H54 (cell line): ENCODE data around the gene PJVK.
A peak's percentile ranks its signal among the peaks of the same experiment; 100 is the strongest.

Source experiments
- DNase-seq: peaks from one replicate; pipeline ENCODE4 v3.0.0; 2011; ENCODE audit warnings: low spot score, mixed read lengths; ENCODE audit not compliant: insufficient read length
- FAIRE-seq: peaks from 3 replicates; lab custom pipeline; 2011; peaks lifted over from hg19 to GRCh38; lab: Jason Lieb, UNC
- POLR2A ChIP-seq: IDR thresholded peaks from 2 replicates; pipeline ENCODE4 v1.6.1; 2011; ENCODE audit warnings: low read depth, mild to moderate bottlenecking, low read length

The PJVK gene

DNA sequence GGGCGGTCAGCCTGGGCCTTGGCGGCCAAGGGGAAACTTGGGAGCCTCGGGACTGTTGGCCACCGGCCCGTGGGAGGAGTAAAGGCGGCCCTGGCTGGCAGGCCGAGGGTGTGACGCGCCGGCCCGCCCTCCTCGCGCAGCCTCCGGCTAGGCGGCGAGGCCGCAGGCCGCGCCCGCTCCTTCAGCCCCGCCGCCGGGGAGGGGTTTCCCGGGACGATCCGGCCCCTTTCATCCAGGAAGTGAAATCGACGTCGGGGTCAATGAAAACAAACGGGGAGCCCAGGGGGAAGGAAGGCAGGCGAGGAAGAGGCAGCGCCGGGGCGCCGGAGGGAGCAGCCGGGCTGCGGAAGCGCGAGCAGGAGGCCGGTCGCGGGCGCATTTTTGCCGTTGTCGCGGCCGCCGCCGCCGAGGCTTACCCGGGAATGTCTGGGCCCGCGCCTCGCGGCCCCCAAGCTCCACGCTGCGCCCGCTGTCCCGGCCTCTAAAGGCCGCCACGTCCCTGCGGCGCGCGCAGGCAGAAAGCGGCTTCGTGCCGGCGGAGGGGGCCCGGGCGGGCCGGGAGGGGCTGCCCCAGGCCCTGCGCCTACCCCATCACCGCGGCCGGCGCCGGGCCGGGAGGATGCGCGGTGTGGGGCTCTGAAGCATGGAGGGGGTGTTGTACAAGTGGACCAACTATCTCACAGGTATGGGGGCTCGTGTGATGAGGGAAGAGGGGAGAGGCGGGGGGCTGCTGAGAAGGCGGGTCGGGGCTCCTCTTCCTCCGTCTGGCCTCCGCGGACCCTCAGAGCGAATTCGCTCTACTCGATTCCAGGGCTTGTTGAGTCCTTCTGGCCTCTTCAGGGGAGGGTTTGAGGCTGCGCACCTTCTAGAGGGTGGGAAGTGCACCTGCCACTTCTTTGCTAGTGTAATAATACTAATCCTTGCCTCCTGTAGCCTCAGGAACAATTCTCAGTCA, 29.3 kb downstream of the PJVK start, which contains the start of gene PLEKHA3:
Gene PLEKHA3, plus strand, starts transcription at position 231 of the 955 bp plus-strand sequence. Its CDS starts 413 bp downstream, at position 644.
- peak; percentile 39; the same call in 1 of the 2 replicates for TF ChIP-seq POLR2A
- DNase-seq = peak; percentile 91
- peak; percentile 81 for FAIRE-seq

DNA sequence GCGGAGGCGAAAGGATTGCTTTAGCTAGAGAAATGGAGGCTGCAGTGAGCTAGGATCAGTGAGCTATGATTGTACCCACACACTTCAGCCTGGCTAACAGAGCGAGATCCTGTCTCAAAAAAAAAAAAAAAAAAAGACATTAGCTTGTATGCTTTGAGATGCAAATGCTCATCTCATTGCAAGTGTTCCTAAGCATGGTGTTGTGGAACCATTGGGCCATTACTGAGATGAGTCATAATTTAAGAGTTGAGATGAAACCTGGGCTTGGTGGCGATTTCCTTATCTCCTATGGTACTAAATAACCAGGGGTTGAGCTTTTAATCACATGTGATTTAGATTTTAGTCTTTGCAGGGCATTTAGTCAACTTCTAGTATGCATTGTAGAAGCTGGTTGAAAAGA, 31.3 kb downstream of the PJVK start:
- no peak for FAIRE-seq
- no peak for TF ChIP-seq POLR2A

DNA sequence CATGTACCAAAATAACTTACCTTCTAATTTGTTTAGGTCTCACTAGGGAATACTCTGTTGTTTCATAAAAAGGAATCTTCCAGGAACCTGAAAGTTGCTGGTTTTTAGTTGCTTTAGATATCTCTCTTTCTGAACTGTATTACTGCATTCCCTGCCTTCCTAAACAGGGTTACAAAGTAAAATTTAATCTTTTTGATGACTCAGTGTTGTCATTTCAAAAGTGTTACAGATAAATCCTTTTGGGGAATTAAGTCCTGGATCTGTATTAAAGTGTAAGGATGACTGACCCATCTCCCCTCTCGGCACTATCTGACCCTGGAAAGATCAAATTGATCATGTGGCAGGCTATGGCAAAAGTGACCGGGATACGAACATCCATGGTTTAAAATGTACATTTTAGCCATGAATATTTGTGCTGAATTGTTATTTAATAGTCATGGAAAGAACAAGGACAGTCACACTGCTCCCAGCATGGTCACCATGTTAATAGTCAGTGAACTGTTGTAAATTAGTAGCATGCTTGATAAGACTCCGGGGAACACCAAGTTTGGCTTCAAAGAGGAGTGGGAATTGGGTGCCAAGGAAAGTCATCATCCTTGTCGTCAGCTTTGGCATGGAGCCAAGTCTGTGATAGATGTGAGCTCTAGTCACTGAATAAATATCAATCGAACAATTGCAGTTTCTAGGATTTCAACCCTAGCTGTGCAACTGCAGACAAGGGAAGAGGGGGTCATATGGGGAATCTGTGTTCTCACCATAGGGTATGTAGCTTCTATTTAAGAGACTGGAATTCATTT, 33.3 kb downstream of the PJVK start:
- no peak for DNase-seq

More for the DNA sequence above, 31.3 kb downstream of the PJVK start:
- DNase-seq = no peak

DNA sequence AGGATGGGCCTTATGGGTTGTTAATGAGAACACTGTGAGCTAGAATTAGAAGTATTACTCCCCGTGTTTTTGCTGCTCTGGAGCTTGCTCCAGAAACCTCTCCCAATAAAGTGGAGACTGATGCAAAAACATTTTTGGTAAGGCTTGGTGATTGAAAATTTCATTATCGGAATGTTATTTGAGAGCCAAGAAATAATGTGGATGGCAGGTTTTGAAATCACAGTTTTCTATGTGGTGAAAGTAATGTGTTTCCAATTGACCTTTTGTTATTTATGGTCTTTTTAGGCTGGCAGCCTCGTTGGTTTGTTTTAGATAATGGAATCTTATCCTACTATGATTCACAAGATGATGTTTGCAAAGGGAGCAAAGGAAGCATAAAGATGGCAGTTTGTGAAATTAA, 34.2 kb downstream of the PJVK start:
- no peak for TF ChIP-seq POLR2A
- DNase-seq (no peak), FAIRE-seq (peak; percentile 15)

More for the DNA sequence above, 33.3 kb downstream of the PJVK start:
- peak; percentile 85 for FAIRE-seq
- TF ChIP-seq POLR2A = no peak

DNA sequence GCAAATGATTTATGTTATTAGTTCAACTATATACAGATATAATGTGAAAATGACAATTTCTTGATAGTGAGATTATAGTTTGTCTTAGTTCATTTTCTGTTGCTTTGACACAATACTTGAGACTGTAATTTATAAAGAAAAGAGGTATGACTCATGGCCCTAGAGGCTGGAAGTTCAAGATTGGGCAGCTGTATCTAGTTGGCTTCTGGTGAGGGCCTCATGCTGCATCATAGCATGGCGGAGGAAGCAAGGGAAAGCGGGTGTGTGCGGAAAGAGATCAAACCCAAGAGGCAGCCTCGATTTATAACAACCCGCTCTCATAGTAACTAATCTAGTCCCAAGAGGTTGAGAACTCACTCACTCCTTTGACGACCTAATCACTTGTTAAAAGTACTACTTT, 40.4 kb downstream of the PJVK start:
- no peak for TF ChIP-seq POLR2A
- FAIRE-seq (no peak), DNase-seq (no peak)

DNA sequence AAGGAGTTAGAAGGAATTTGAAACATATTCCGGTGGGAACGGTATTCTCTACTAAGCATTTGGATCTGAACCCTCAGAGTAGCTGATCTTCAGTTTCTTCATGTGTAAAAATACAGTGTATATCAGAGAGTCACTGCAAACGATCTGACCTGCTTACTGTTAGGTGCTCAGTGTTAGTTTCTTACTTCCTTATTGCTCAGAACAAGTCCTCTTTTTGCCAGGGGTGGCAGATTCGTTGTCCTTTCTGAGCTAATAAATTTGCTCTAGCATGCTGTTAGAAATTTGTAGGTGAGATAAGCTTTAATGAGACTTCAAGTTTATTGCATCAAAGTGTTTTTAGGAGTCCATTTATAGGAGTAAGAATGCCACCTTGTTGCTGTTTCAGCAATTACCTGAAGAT, 44.9 kb downstream of the PJVK start:
- FAIRE-seq = no peak
- no peak for TF ChIP-seq POLR2A
- no peak for DNase-seq

DNA sequence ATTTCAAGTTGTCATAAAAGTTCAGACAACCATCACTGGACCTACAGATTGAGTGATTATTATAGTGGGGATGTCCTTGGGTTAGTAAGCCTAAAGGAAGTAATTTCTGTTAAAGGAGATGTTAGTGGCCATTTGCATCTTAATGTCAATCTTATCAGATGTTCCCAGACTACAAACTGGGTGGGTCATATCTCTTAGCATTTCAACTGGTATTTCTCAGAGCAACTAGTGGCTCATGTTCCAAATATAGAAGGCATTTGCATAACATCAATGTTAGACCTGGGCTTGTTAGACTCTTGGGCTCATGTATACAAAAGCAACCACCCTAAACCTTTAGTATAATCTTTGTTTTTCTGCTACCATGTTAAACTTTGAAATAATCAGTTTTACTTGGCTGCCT, 47.0 kb downstream of the PJVK start:
- no peak for DNase-seq
- no peak for FAIRE-seq

DNA sequence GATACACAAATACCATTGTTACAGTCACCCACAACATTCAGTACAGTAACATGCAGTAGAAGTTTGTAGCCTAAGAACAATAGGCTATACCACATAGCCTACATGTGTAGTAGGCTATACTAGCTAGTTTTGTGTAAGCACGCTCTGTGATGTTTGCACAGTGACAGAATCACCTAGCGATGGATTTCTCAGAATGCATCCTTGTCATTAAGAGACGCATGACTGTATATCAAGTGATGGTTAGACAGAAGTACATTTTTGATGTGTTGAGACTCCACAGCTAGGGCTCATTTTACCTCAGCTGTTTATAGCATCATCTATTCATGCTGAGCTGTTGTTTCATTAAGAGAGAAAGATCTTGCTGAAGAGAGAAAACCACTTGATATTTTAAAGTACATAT, 48.5 kb downstream of the PJVK start:
- TF ChIP-seq POLR2A = no peak
- FAIRE-seq (peak; percentile 43), DNase-seq (no peak)

More for the DNA sequence above, 47.0 kb downstream of the PJVK start:
- TF ChIP-seq POLR2A = no peak

DNA sequence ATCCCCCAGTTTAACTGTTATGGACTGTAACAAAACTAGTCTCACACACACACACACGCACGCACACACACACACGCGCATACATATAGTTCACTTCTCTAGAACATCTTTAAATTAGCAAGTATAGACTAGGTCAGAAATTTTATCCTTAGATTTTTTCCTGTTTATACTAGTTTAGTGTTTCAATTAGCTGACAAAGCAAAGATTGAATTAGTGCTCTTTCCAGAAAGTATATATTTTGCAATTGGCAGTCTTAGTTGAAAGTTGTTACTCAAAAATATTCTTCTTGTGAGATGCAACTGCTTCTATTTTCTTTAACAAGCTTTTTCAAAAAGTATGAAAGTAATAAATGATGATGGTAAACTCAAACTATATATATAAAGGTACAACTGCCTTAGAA, 51.6 kb downstream of the PJVK start:
- TF ChIP-seq POLR2A = no peak
- DNase-seq (no peak), FAIRE-seq (no peak)

DNA sequence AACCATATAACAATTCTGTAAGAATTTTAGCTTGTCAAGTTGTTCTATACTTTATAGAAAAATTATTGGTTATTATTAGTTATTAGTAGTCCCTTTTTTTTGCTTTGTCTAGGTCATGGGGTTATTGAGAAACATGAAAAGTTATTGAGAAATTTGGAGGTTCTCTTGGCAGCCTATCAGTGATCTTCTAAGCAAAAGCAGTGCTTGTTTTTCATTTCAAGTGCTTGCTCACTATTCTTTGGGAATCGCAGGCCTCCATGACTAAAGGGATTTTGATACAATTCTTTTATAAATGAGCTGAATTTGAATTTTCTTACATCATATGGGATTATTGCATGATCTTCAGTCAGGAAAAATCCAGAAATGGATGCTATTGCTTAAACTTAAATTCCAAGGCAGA, 54.9 kb downstream of the PJVK start:
- no peak for TF ChIP-seq POLR2A
- FAIRE-seq (no peak), DNase-seq (no peak)

DNA sequence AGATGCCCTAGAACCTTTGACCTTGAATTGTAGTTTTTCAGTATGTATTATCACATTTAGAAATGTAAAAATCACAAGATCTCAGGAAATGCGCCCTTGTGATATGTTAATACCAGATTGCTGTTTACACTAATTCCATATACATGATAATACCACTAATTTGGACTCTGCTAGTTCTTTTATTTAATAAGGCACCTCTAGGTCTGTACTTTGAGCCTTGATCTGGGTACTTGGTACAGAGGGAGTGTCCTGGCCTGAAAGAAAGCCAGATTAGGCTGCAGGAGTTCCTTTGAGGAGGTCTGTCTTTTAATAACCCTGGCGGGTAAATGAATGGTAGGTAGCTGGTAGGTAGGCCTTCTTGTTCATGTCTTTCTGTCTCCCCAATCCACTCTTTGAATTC, 55.3 kb downstream of the PJVK start:
- DNase-seq (no peak), FAIRE-seq (peak; percentile 36)
- TF ChIP-seq POLR2A = no peak

DNA sequence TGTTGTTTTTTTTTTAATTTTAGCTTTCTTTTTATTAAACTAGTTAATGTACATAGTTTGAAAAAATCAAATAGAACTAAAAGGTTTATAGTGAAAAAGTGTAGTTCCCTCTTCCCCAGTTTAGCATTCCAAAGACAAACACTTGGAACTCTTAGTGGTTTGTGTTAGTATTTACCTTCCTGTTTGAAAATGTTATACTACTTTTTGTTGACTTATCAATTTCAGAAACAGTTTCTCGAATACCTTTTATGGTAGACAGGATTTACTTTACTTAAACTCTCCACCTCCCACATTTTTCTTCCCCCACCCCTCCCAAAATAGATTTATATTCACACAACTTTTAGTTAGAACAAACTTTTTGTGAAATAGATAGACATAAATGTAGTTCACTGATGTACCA, 55.8 kb downstream of the PJVK start:
- no peak for TF ChIP-seq POLR2A
- FAIRE-seq (no peak), DNase-seq (no peak)

DNA sequence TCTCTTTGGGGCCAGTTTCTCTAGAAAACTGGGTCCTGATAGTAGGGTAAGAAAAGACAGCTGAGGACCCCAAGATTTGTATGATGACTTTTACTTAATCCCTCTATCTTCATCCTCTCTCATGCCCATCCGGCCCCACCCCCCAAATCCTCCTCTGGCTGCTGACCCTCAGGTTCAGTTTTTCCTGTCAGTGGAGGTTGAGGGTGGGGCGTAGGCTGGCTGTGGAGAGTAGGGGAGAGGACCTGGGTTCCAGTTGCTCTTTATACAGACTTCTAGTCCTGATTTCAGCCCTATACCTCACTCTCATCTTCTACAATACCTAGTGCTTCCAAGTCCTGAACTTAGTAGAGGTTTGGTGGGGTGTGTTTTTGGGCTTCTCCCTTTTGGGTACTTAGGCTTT, 57.5 kb downstream of the PJVK start:
- FAIRE-seq = no peak
- DNase-seq = no peak
- TF ChIP-seq POLR2A = no peak

DNA sequence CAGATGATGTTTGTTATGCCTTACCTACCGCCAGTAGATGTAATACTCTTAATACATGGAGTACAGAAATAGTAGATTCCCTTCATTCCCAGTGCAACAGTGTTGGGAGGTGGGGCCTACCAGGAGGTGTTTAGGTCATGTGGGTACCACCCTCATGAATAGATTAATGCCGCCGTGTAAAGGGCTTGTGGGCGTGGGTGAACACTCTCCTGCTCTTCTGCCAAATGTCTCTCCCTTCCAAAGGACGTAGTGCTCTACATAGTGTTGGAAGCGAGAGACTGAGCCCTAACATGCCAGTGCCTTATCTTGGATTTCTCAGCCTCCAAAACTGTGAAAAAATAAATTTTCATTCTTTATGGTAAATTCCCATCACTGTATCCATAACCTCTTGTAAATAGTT, 59.2 kb downstream of the PJVK start:
- no peak for FAIRE-seq
- DNase-seq = no peak
- TF ChIP-seq POLR2A = no peak
